ENCODE measurements around the gene PHAX. TPM values are rescaled to one million over a fixed set of nuclear protein-coding genes. Genes with fewer than 3 reads are reported as not detected.
"Not testable (repeated sequence)": the region's sequence is repeated elsewhere in the genome, so short reads cannot be mapped to it uniquely, and the experiment has no call there.

PHAX gene, protein sequence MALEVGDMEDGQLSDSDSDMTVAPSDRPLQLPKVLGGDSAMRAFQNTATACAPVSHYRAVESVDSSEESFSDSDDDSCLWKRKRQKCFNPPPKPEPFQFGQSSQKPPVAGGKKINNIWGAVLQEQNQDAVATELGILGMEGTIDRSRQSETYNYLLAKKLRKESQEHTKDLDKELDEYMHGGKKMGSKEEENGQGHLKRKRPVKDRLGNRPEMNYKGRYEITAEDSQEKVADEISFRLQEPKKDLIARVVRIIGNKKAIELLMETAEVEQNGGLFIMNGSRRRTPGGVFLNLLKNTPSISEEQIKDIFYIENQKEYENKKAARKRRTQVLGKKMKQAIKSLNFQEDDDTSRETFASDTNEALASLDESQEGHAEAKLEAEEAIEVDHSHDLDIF
- total RNA-seq: 10 to 100 TPM; 33.3 to 50.6 (median 38.4) TPM

DNA sequence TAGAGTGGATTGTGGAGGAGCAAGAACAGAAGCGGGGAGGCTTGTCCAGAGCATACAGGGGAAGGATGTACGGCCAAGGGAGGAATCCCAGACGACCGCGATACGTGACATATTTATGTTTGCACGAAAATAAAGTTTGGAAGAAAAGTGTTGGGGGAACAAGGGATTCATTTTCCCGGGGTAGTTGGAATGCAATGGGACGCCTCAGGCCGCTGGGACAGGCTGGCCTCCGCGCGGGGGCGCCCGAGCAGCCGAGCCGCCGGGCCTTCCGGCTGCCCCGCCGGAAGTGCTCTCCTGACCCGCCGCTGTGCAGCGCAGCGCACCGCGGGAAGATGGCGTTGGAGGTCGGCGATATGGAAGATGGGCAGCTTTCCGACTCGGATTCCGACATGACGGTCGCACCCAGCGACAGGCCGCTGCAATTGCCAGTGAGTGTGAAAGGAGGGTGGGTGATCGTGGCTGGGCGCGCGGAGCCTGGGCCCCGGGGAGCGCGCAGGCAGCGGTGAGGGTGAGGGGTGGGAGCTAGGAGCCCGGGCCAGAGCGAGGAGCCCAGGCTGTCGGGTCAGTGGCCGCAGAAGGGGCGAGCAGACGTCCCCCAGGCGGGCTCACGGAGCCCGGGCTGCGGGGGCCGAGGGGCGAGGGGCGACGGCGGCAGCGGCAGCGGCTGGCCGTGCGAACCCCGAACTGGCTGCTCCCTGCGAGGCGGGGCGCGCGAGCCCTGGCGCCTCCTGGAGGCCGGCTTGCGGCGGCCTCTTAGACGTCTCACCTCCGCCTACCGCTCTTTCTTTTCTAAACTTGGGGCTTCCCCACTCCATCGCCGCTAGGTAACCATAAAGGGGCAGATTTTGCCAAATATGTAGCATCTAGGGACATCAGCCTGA is at the start of gene PHAX:
Gene PHAX (plus strand): TSS at position 317 of the 881 bp plus-strand sequence. CDS start 16 bp downstream, at position 333.
- in situ Hi-C loops (cut with MboI; ENCODE audit: low sequenced_read_pairs in 4 of 4): no loop called here
- H3K27ac ChIP-seq: peak within 1 kb of the TSS; percentile 77 to 89 (median 81)
- intact Hi-C loops (cut with DNase I; ENCODE audit: low total_unique reads): loop anchor here (2.0 to 5.0 kb wide), 2 partner anchors 176 to 262 kb away; partner anchors contain the start of gene LMNB1

DNA sequence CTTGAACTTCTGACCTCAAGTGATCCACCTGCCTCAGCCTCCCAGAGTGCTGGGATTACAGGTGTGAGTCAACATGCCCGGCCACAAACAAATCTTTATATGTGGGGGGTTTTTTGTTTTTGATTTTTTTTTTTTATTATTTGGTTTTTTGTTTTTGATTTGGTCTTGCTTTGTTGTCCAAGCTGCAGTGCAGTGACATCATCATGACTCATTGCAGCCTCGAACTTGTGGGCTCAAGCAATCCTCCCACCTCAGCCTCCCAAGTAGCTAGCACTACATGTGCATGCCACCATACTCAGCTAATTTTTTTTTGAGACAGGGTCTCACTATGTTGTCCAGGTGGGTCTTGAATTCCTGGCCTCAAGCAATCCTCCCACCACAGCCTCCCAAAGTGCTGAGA is 48.1 kb upstream of the PHAX start:
- peaks cover 0 to 39% of the 10 kb centered on the region in 2 donors for H3K36me3 ChIP-seq
- H3K27me3 ChIP-seq: no peaks in the 10 kb centered on the region
- TF ChIP-seq POLR2A (IDR thresholded peaks at IDR 0.05): no peak
- TF ChIP-seq, protein P1, sequence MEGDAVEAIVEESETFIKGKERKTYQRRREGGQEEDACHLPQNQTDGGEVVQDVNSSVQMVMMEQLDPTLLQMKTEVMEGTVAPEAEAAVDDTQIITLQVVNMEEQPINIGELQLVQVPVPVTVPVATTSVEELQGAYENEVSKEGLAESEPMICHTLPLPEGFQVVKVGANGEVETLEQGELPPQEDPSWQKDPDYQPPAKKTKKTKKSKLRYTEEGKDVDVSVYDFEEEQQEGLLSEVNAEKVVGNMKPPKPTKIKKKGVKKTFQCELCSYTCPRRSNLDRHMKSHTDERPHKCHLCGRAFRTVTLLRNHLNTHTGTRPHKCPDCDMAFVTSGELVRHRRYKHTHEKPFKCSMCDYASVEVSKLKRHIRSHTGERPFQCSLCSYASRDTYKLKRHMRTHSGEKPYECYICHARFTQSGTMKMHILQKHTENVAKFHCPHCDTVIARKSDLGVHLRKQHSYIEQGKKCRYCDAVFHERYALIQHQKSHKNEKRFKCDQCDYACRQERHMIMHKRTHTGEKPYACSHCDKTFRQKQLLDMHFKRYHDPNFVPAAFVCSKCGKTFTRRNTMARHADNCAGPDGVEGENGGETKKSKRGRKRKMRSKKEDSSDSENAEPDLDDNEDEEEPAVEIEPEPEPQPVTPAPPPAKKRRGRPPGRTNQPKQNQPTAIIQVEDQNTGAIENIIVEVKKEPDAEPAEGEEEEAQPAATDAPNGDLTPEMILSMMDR (IDR thresholded peaks at IDR 0.05 in 4 of 5, conservative IDR thresholded peaks at IDR 0.05 in 1 of 5): no peak
- intact Hi-C loops (cut with DNase I; ENCODE audit: low total_unique reads) (no loop called here), in situ Hi-C loops (cut with MboI; ENCODE audit: low sequenced_read_pairs in 4 of 4) (no loop called here)
- DNase-seq (no peak), ATAC-seq (no peak)
- H3K4me3 ChIP-seq: no peak overlapping the region
- H3K27ac ChIP-seq: no peak overlapping the region
- no peaks in the 10 kb centered on the region for H3K9me3 ChIP-seq
- no peaks in the 10 kb centered on the region for H3K4me1 ChIP-seq

More for the DNA sequence above, at the start of gene PHAX:
- H3K4me1 ChIP-seq: peaks cover 23 to 28% of the 10 kb centered on the region in 2 donors
- DNase-seq (peak; percentile 35 to 61), ATAC-seq (peak; percentile 95 to 97)
- no peaks in the 10 kb centered on the region for H3K9me3 ChIP-seq
- H3K27me3 ChIP-seq: no peaks in the 10 kb centered on the region
- peaks cover 0 to 20% of the 10 kb centered on the region in 2 donors for H3K36me3 ChIP-seq
- H3K4me3 ChIP-seq: peak within 1 kb of the TSS; percentile 83 to 97 (median 91)
- TF ChIP-seq, protein P1 (IDR thresholded peaks at IDR 0.05 in 4 of 5, conservative IDR thresholded peaks at IDR 0.05 in 1 of 5): peak in 4 of 5 experiments; percentile 36 to 60 (median 48)
- TF ChIP-seq POLR2A (IDR thresholded peaks at IDR 0.05): peak; percentile 25 to 34

DNA sequence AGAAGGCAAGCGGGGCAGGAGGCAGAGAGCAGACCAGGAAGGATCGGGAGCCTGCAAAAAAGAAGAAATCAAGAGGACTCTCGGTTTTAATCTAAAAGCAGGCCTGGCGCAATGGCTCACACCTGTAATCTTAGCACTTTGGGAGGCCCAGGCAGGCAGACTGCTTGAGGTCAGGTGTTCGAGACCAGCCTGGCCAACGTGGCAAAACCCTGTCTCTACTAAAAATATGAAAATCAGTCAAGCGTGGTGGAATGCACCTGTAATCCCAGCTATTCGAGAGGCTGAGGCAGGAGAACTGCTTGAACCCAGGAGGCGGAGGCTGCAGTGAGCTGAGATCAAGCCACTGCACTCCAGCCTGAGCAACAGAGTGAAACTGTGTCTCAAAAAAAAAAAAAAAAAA is 45.6 kb upstream of the PHAX start:
- in situ Hi-C loops (cut with MboI; ENCODE audit: low sequenced_read_pairs in 4 of 4); H3K4me3 ChIP-seq; ATAC-seq; intact Hi-C loops (cut with DNase I; ENCODE audit: low total_unique reads); DNase-seq; H3K27me3 ChIP-seq; H3K4me1 ChIP-seq; H3K9me3 ChIP-seq; H3K27ac ChIP-seq: not testable (repeated sequence)
- peaks cover 0 to 37% of the 10 kb centered on the region in 2 donors for H3K36me3 ChIP-seq

DNA sequence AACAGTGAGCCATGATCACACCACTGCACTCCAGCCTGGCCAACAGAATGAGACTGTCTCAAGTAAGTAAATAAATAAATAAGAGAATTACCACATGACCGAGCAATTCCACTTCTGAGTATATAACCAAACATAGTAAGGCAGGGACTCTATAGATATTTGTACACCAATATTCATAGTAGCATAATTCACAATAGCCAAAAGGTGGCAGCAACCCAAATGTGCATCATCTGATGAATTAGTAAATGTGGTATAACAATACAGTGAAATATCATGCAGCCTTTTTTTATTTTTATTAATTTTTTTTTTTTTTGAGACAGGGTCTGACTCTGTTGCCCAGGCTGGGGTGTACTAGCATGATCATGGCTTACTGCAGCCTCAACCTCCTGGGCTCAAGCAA is 38.8 kb upstream of the PHAX start:
- Histone ChIP-seq H3K4me1 (no peaks in the 10 kb centered on the region), H3K9me3 (no peaks in the 10 kb centered on the region), H3K27ac (no peak overlapping the region), H3K27me3 (no peaks in the 10 kb centered on the region), H3K4me3 (no peak overlapping the region), H3K36me3 (peaks cover 0 to 11% of the 10 kb centered on the region in 2 donors)
- DNase-seq: no peak
- intact Hi-C loops (cut with DNase I; ENCODE audit: low total_unique reads): no loop called here
- in situ Hi-C loops (cut with MboI; ENCODE audit: low sequenced_read_pairs in 4 of 4): no loop called here
- TF ChIP-seq, protein P1 (IDR thresholded peaks at IDR 0.05 in 4 of 5, conservative IDR thresholded peaks at IDR 0.05 in 1 of 5): no peak
- no peak for TF ChIP-seq POLR2A (IDR thresholded peaks at IDR 0.05)
- no peak for ATAC-seq

DNA sequence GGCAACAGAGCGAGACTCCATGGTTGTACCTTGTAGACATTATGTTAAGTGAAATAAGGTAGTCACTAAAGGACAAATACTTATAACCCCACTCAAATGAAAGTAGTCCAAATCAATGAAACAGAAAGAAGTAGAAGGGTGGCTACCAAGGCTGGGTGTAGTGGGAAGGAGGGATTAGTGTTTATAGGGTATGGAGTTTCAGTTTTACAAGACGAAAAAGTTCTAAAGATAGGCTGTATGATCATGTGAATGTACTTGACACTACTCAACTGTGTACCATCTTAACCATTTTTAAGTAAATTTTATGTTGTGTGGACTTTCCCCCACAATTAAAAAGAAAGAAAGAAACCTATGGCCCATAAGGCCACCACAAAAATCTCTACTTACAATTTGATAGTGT is 37.9 kb upstream of the PHAX start:
- no peak for ATAC-seq
- intact Hi-C loops (cut with DNase I; ENCODE audit: low total_unique reads): no loop called here
- Histone ChIP-seq H3K4me1 (no peaks in the 10 kb centered on the region), H3K36me3 (peaks cover 0 to 6% of the 10 kb centered on the region in 2 donors), H3K4me3 (no peak overlapping the region), H3K27ac (no peak overlapping the region), H3K27me3 (no peaks in the 10 kb centered on the region), H3K9me3 (no peaks in the 10 kb centered on the region)
- no peak for DNase-seq
- in situ Hi-C loops (cut with MboI; ENCODE audit: low sequenced_read_pairs in 4 of 4): no loop called here
- TF ChIP-seq, protein P1 (IDR thresholded peaks at IDR 0.05 in 4 of 5, conservative IDR thresholded peaks at IDR 0.05 in 1 of 5): no peak
- no peak for TF ChIP-seq POLR2A (IDR thresholded peaks at IDR 0.05)

Measured in gastrocnemius medialis (tissue), 4 donors.